ENCODE data around the gene MED13L. TPM values are rescaled to one million over a fixed set of nuclear protein-coding genes. Genes with fewer than 3 reads are reported as not detected.

The MED13L gene
- polyA plus RNA-seq, 1 donor (not counting 4 experiments of a cell fraction or from before 2014, with no cell fraction given): 31.7 TPM

GRCh38 chr12:116179384-116179783 lies 98.1 kb downstream of the MED13L start:
- H2AFZ ChIP-seq (ENCODE audit: control insufficient read depth, low read length): no peak overlapping the region
- H3K27ac ChIP-seq (ENCODE audit: control insufficient read depth, insufficient read depth, low read length): no peak overlapping the region
- H3K4me3 ChIP-seq (ENCODE audit: control insufficient read depth in 2 of 3, extremely low read depth in 1 of 3, insufficient read depth in 2 of 3, low read depth in 1 of 3, low read length in 3 of 3): no peak overlapping the region
- FAIRE-seq (no peak), DNase-seq (ENCODE audit: low read depth, low spot score) (no peak)
- no peaks in the 10 kb centered on the region for H3K36me3 ChIP-seq (ENCODE audit: control insufficient read depth in 2 of 2, extremely low read depth in 1 of 2, insufficient read depth in 2 of 2, low read length in 2 of 2)
- H3K4me1 ChIP-seq (ENCODE audit: control insufficient read depth, extremely low read depth, insufficient read depth, low read length): peaks cover 4% of the 10 kb centered on the region
- no peaks in the 10 kb centered on the region for H3K9me3 ChIP-seq (ENCODE audit: control insufficient read depth, low read depth, low read length)
- no peaks in the 10 kb centered on the region for H3K9me1 ChIP-seq (ENCODE audit: control insufficient read depth, extremely low read depth, insufficient read depth, low read length)
- H3K79me2 ChIP-seq (ENCODE audit: control insufficient read depth, insufficient read depth, low read length): peaks cover 98% of the 10 kb centered on the region
- TF ChIP-seq EZH2 (IDR thresholded peaks at IDR 0.05; ENCODE audit: low read length): no peak
- no peak for TF ChIP-seq CTCF (optimal IDR thresholded peaks at IDR 0.05 in 1 of 3, IDR thresholded peaks at IDR 0.05 in 1 of 3, conservative IDR thresholded peaks at IDR 0.05 in 1 of 3; ENCODE audit: extremely low read depth in 1 of 3, insufficient read depth in 2 of 3, low read length in 3 of 3)
- dilution Hi-C loops (cut with MboI; ENCODE audit: extremely low pct_ligation_motif_present, low sequenced_read_pairs): no loop called here
- H4K20me1 ChIP-seq (ENCODE audit: control insufficient read depth, extremely low read depth, insufficient read depth, low read length): peaks cover 22% of the 10 kb centered on the region
- no peak overlapping the region for H3K4me2 ChIP-seq (ENCODE audit: control insufficient read depth, extremely low read depth, insufficient read depth, low read depth, low read length)
- no peaks in the 10 kb centered on the region for H3K27me3 ChIP-seq (ENCODE audit: control insufficient read depth, extremely low read depth, insufficient read depth, low read length)
- no peak overlapping the region for H3K9ac ChIP-seq (ENCODE audit: control insufficient read depth, extremely low read depth, insufficient read depth, low read length)

- Histone ChIP-seq H3K79me2 (ENCODE audit: control insufficient read depth, insufficient read depth, low read length) (peaks cover 96% of the 10 kb centered on the region), H3K27me3 (ENCODE audit: control insufficient read depth, extremely low read depth, insufficient read depth, low read length) (no peaks in the 10 kb centered on the region), H3K9me1 (ENCODE audit: control insufficient read depth, extremely low read depth, insufficient read depth, low read length) (no peaks in the 10 kb centered on the region), H3K4me2 (ENCODE audit: control insufficient read depth, extremely low read depth, insufficient read depth, low read depth, low read length) (no peak overlapping the region), H2AFZ (ENCODE audit: control insufficient read depth, low read length) (no peak overlapping the region), H3K36me3 (ENCODE audit: control insufficient read depth in 2 of 2, extremely low read depth in 1 of 2, insufficient read depth in 2 of 2, low read length in 2 of 2) (no peaks in the 10 kb centered on the region), H3K9ac (ENCODE audit: control insufficient read depth, extremely low read depth, insufficient read depth, low read length) (no peak overlapping the region), H3K9me3 (ENCODE audit: control insufficient read depth, low read depth, low read length) (no peaks in the 10 kb centered on the region), H3K27ac (ENCODE audit: control insufficient read depth, insufficient read depth, low read length) (no peak overlapping the region), H3K4me3 (ENCODE audit: control insufficient read depth in 2 of 3, extremely low read depth in 1 of 3, insufficient read depth in 2 of 3, low read depth in 1 of 3, low read length in 3 of 3) (no peak overlapping the region), H4K20me1 (ENCODE audit: control insufficient read depth, extremely low read depth, insufficient read depth, low read length) (peaks cover 11% of the 10 kb centered on the region), H3K4me1 (ENCODE audit: control insufficient read depth, extremely low read depth, insufficient read depth, low read length) (peaks cover 9% of the 10 kb centered on the region)
- FAIRE-seq: no peak
- no peak for DNase-seq (ENCODE audit: low read depth, low spot score)
- TF ChIP-seq EZH2 (IDR thresholded peaks at IDR 0.05; ENCODE audit: low read length) (no peak), CTCF (optimal IDR thresholded peaks at IDR 0.05 in 1 of 3, IDR thresholded peaks at IDR 0.05 in 1 of 3, conservative IDR thresholded peaks at IDR 0.05 in 1 of 3; ENCODE audit: extremely low read depth in 1 of 3, insufficient read depth in 2 of 3, low read length in 3 of 3) (no peak)
- dilution Hi-C loops (cut with MboI; ENCODE audit: extremely low pct_ligation_motif_present, low sequenced_read_pairs): no loop called here
These were observed 100.5 kb downstream of the MED13L start for GRCh38 chr12:116177017-116177416.

Measured in keratinocyte (primary cell).